K562 (cell line): Measurements from ENCODE around the gene TANC1. TPM values are rescaled to one million over a fixed set of nuclear protein-coding genes. Genes with fewer than 3 reads are reported as not detected.

Source experiments
- ATAC-seq: fragments of 200-7000 bp; cut with Tn5 transposase; 3 replicates; pipeline ENCODE4 v1.9.1; 2020; ENCODE audit warnings: moderate library complexity
- BruUV-seq: library from RNA; stranded (reverse); fragments of 400-500 nt; replicated peaks from 2 replicates; lab custom pipeline; 2021; lab: Mats Ljungman, UMichigan
- CTCF ChIA-PET: fragments of 300-600 bp; formaldehyde crosslinking; extraction: SDS; loops from one replicate; lab custom pipeline; 2021; ENCODE audit warnings: low intra/inter-chr PET ratio; lab: Yijun Ruan, JAX
- POLR2A ChIA-PET: fragments of 300-600, 350-650 bp; sonication (Branson Sonifier 250); formaldehyde crosslinking; extraction: SDS; loops from one replicate; lab custom pipeline; 2021; ENCODE audit warnings: antibody characterized with exemption, inconsistent platforms; lab: Yijun Ruan, JAX
- DNase-seq, 4 experiments: peaks; one replicate each; pipeline versions ENCODE4 v3.0.0 to v3.0.0-alpha.2; 2011 to 2018; ENCODE audit warnings: low spot score in 3 of 4, mixed read lengths in 3 of 4; ENCODE audit errors: extremely low read depth in 1 of 4
- FAIRE-seq: peaks from 2 replicates; lab custom pipeline; 2011; peaks lifted over from hg19 to GRCh38; lab: Jason Lieb, UNC
- H2AFZ ChIP-seq: 2 replicates; pipeline ENCODE4 v1.6.0; 2011; ENCODE audit warnings: low read depth, low read length, control low read depth, inconsistent platforms
- H3K27ac ChIP-seq: fragments of 200-600 bp; 3 replicates; pipeline ENCODE4 v1.8.0; 2011; ENCODE audit warnings: low read depth, mild to moderate bottlenecking, control low read depth, inconsistent platforms, low read length, moderate library complexity, mixed read lengths; ENCODE audit errors: extremely low read depth
- H3K27me3 ChIP-seq, 2 experiments: fragments of 300-600 bp in 1 of 2; 2 replicates in 1 of 2; 3 replicates in 1 of 2; pipeline versions ENCODE4 v1.6.0 to v1.8.0; 2011; ENCODE audit warnings: inconsistent platforms in 2 of 2, low read length in 2 of 2, mild to moderate bottlenecking in 1 of 2, mixed read lengths in 1 of 2, moderate library complexity in 1 of 2; ENCODE audit not compliant: control insufficient read depth in 2 of 2, insufficient read depth in 2 of 2
- H3K36me3 ChIP-seq: fragments of 300-600 bp; 3 replicates; pipeline ENCODE4 v1.8.0; 2011; ENCODE audit warnings: mild to moderate bottlenecking, low read length, inconsistent platforms; ENCODE audit not compliant: control insufficient read depth, insufficient read depth
- H3K4me1 ChIP-seq, 2 experiments: fragments of 200-600 bp in 1 of 2; replicated peaks in 1 of 2; 2 replicates in 1 of 2; 3 replicates in 1 of 2; pipeline versions ENCODE4 v1.5.1 to v1.8.0; 2011; ENCODE audit warnings: inconsistent platforms in 2 of 2, low read length in 2 of 2, mild to moderate bottlenecking in 1 of 2, mixed read lengths in 1 of 2, moderate library complexity in 1 of 2; ENCODE audit not compliant: control insufficient read depth in 2 of 2, insufficient read depth in 2 of 2
- H3K4me2 ChIP-seq: 2 replicates; pipeline ENCODE4 v1.6.1; 2011; ENCODE audit warnings: low read length, control low read depth, inconsistent platforms, mixed read lengths; ENCODE audit not compliant: insufficient read depth
- H3K4me3 ChIP-seq: fragments of 200-600 bp; sonication (generic), shearing (Covaris generic); 2 replicates; pipeline ENCODE4 v1.5.1; 2016; ENCODE audit warnings: control low read depth, inconsistent platforms
- H3K79me2 ChIP-seq: fragments of 200-600 bp; 3 replicates; pipeline ENCODE4 v1.8.0; 2011; ENCODE audit warnings: low read length, inconsistent platforms; ENCODE audit not compliant: control insufficient read depth, insufficient read depth
- H3K9ac ChIP-seq, 2 experiments: 2 replicates each; pipeline versions ENCODE4 v1.6.0 to v1.6.1; 2011; ENCODE audit warnings: low read depth in 2 of 2, low read length in 2 of 2, control low read depth in 1 of 2, inconsistent platforms in 1 of 2, mild to moderate bottlenecking in 1 of 2, mixed read lengths in 1 of 2; ENCODE audit not compliant: insufficient read depth in 1 of 2
- H3K9me1 ChIP-seq: one replicate; pipeline ENCODE4 v1.6.0; 2011; ENCODE audit warnings: inconsistent platforms, mild to moderate bottlenecking, low read length, moderate library complexity; ENCODE audit not compliant: control insufficient read depth, insufficient read depth
- H3K9me3 ChIP-seq: replicated peaks from 2 replicates; pipeline ENCODE4 v1.5.1; 2011; ENCODE audit warnings: low read depth, low read length, inconsistent platforms; ENCODE audit not compliant: control insufficient read depth, insufficient read depth
- H4K20me1 ChIP-seq: replicated peaks from 2 replicates; pipeline ENCODE4 v1.6.1; 2011; ENCODE audit warnings: low read length, inconsistent platforms, mixed read lengths; ENCODE audit not compliant: control insufficient read depth, insufficient read depth
- CBFB ChIP-seq: sonication (generic); formaldehyde crosslinking; IDR thresholded peaks from 2 replicates; pipeline ENCODE4 v1.4.0; 2020; ENCODE audit warnings: mild to moderate bottlenecking, missing genetic modification reagents
- MITF ChIP-seq: IDR thresholded peaks from 2 replicates; pipeline ENCODE4 v1.6.1; 2014; ENCODE audit warnings: antibody characterized with exemption
- NUFIP1 ChIP-seq: fragments of 450-650 bp; IDR thresholded peaks from 2 replicates; pipeline ENCODE4 v1.6.1; 2018; ENCODE audit not compliant: partially characterized antibody
- POLR2B ChIP-seq: fragments of 450-650 bp; IDR thresholded peaks from 2 replicates; pipeline ENCODE4 v1.6.1; 2018; ENCODE audit warnings: low read depth; ENCODE audit not compliant: partially characterized antibody
- SRSF3 ChIP-seq: fragments of 200-400 bp; formaldehyde crosslinking; IDR thresholded peaks from 2 replicates; pipeline ENCODE4 v1.6.1; 2016; ENCODE audit warnings: mild to moderate bottlenecking, low read length, moderate library complexity; ENCODE audit not compliant: insufficient read depth
- TCFL5 ChIP-seq: fragments of 250-450 bp; sonication (Bioruptor Pico); conservative IDR thresholded peaks from 2 replicates; pipeline ENCODE4 v1.6.1; 2021; ENCODE audit warnings: mild to moderate bottlenecking, moderate library complexity, matching md5 sums
- WGBS: fragments of 100-300 bp; shearing (Covaris generic); methylation state at CpG from one replicate; pipeline ENCODE4 v1.1.6; 2016; ENCODE audit warnings: low coverage, mixed read lengths; ENCODE audit not compliant: insufficient coverage; ENCODE audit errors: missing lambda C conversion rate; 5-methylcytosine and 5-hydroxymethylcytosine counted together
- in situ Hi-C: fragments of 300-500 bp; cut with MboI; formaldehyde crosslinking; loops from 4 replicates; pipeline ENCODE4 v1.15.0; 2018; ENCODE audit warnings: inconsistent platforms, mixed read lengths
- intact Hi-C: fragments of 100-400 bp; cut with micrococcal nuclease; formaldehyde crosslinking; loops from 2 replicates; pipeline ENCODE4 v1.14.2; 2022
- polyA plus RNA-seq, 8 experiments: library from polyadenylated mRNA; depleted of rRNA in 4 of 8; stranded (reverse) in 5 of 8; unstranded in 3 of 8; fragments of >200 nt; fragmentation: Nextera tagmentation in 2 of 8; fragmentation: Illumina TruSeq in 1 of 8; extraction: Ambion mirVana in 2 of 8; extraction: Trizol in 1 of 8; gene quantifications; 2 replicates each; pipeline versions ENCODE4 v1.2.1 to v1.2.3, GENCODE V29; 2011 to 2014; ENCODE audit warnings: inconsistent platforms in 1 of 8, missing spikeins in 1 of 8
- total RNA-seq, 7 experiments: library from RNA; depleted of rRNA in 6 of 7; stranded (reverse); fragments of >200 nt in 6 of 7; fragmentation: Illumina TruSeq in 2 of 7; extraction: Trizol in 2 of 7; gene quantifications; 2 replicates each; pipeline versions ENCODE4 v1.2.1 to v1.2.3, GENCODE V29; 2011 to 2021; ENCODE audit warnings: low replicate concordance in 1 of 7

TANC1 gene
- total and polyA plus RNA-seq, 9 of the 15 experiments (the other 6 are each of a cell fraction or from before 2014, with no cell fraction given) = under 0.01 to 0.20 (median 0.07) TPM; not detected in 1

DNA sequence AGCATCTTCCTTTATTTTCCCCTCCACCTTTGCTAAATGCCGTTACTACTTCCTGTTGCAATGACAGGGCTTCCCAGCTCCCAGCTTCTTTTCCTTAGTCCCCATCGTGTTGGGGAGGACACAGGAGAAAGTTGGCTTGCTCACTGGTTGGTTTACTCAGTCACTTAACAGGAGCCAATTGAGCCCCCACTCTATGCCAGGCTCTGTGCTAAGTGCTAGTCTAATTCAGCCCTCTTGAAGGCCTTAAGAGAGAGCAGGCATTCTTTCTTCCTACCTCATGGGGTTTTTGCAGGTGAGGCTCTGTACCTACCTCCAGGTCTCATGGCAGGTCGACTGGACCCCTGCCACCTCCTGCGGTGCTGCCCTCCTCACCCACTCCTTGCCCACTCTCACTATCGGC is 20.1 kb downstream of the TANC1 start:
- intact Hi-C loops = no loop called here
- no TSS peak for BruUV-seq
- POLR2A ChIA-PET = interaction anchor here (0.6 to 0.9 kb wide), 2 partner anchors 149 to 1051 kb away, joined by 3 read pairs; no protein-coding TSS in a partner anchor
- Histone ChIP-seq H3K9me1 (no peaks in the 10 kb centered on the region), H3K79me2 (no peaks in the 10 kb centered on the region)
- in situ Hi-C loops = no loop called here
- TF ChIP-seq POLR2B (no peak), MITF (no peak), SRSF3 (no peak), NUFIP1 (no peak), TCFL5 (no peak), CBFB (no peak)
- TF ChIP-seq, all 486 proteins: peak for 0
- no peak overlapping the region for H3K27ac ChIP-seq
- no peak overlapping the region for H2AFZ ChIP-seq
- DNase-seq = no peak
- H3K4me3 ChIP-seq = no peak overlapping the region
- peaks cover 23 to 48% of the 10 kb centered on the region in 2 experiments for H3K27me3 ChIP-seq
- H3K36me3 ChIP-seq = no peaks in the 10 kb centered on the region
- FAIRE-seq = no peak
- ATAC-seq = no peak
- no peak overlapping the region for H3K9ac ChIP-seq
- H3K4me1 ChIP-seq = no peaks in the 10 kb centered on the region; a peak in 1 of 5 replicates
- H4K20me1 ChIP-seq = no peaks in the 10 kb centered on the region
- CTCF ChIA-PET = no interaction called here
- no peak overlapping the region for H3K4me2 ChIP-seq
- H3K9me3 ChIP-seq = no peaks in the 10 kb centered on the region
- 6% methylated on average over 5 of the region's 5 CpGs for WGBS
